ENCODE measurements around the gene KCNJ11. TPM values are rescaled to one million over a fixed set of nuclear protein-coding genes. Genes with fewer than 3 reads are reported as not detected.

KCNJ11 gene
- polyA plus RNA-seq (0.03 TPM in 1 of 3 replicates, not detected in the others), polyA minus RNA-seq (not detected in 3 replicates)
- polyA plus RNA-seq (2011; ENCODE audit: low read depth), result not detected
- polyA plus RNA-seq (2011; cell fraction: cytosol; rRNA removed), result not detected in 2 replicates
- polyA plus RNA-seq (2011; cell fraction: nucleus; rRNA removed), result not detected in 2 replicates
- polyA plus RNA-seq (2012; ENCODE audit: low replicate concordance), result 0.10 and 0.11 TPM in 2 replicates
- polyA minus RNA-seq (2011; cell fraction: cytosol; rRNA and poly(A)+ RNA removed), result not detected
- not detected in 2 replicates for polyA minus RNA-seq (2011; cell fraction: nucleus; rRNA and poly(A)+ RNA removed)

GRCh38 chr11:17388609-17389210 is at the start of gene KCNJ11:
Gene KCNJ11, minus strand, starts transcription at chr11:17388659. Its CDS starts 568 bp downstream, at chr11:17388091.
- FAIRE-seq (no peak), DNase-seq (ENCODE audit: low read depth, low spot score) (no peak)
- no peak for TF ChIP-seq EZH2 (IDR thresholded peaks at IDR 0.05; ENCODE audit: low read length)
- TF ChIP-seq CTCF (optimal IDR thresholded peaks at IDR 0.05 in 1 of 3, IDR thresholded peaks at IDR 0.05 in 1 of 3, conservative IDR thresholded peaks at IDR 0.05 in 1 of 3; ENCODE audit: extremely low read depth in 1 of 3, insufficient read depth in 2 of 3, low read length in 3 of 3), result no peak
- Histone ChIP-seq H3K79me2 (ENCODE audit: control insufficient read depth, insufficient read depth, low read length) (no peaks in the 10 kb centered on the region), H3K27ac (ENCODE audit: control insufficient read depth, insufficient read depth, low read length) (no peak within 1 kb of the TSS), H3K36me3 (ENCODE audit: control insufficient read depth in 2 of 2, extremely low read depth in 1 of 2, insufficient read depth in 2 of 2, low read length in 2 of 2) (no peaks in the 10 kb centered on the region), H3K4me1 (ENCODE audit: control insufficient read depth, extremely low read depth, insufficient read depth, low read length) (no peaks in the 10 kb centered on the region), H3K4me2 (ENCODE audit: control insufficient read depth, extremely low read depth, insufficient read depth, low read depth, low read length) (peak within 1 kb of the TSS; percentile 58), H2AFZ (ENCODE audit: control insufficient read depth, low read length) (peak within 1 kb of the TSS; percentile 52), H3K27me3 (ENCODE audit: control insufficient read depth, extremely low read depth, insufficient read depth, low read length) (peaks cover 13% of the 10 kb centered on the region), H4K20me1 (ENCODE audit: control insufficient read depth, extremely low read depth, insufficient read depth, low read length) (no peaks in the 10 kb centered on the region), H3K4me3 (ENCODE audit: control insufficient read depth in 2 of 3, extremely low read depth in 1 of 3, insufficient read depth in 2 of 3, low read depth in 1 of 3, low read length in 3 of 3) (peak within 1 kb of the TSS; percentile 34 to 55 (median 43)), H3K9ac (ENCODE audit: control insufficient read depth, extremely low read depth, insufficient read depth, low read length) (no peak within 1 kb of the TSS), H3K9me3 (ENCODE audit: control insufficient read depth, low read depth, low read length) (no peaks in the 10 kb centered on the region), H3K9me1 (ENCODE audit: control insufficient read depth, extremely low read depth, insufficient read depth, low read length) (no peaks in the 10 kb centered on the region)
- dilution Hi-C loops (cut with MboI; ENCODE audit: extremely low pct_ligation_motif_present, low sequenced_read_pairs), result no loop called here

- TF ChIP-seq CTCF (optimal IDR thresholded peaks at IDR 0.05 in 1 of 3, IDR thresholded peaks at IDR 0.05 in 1 of 3, conservative IDR thresholded peaks at IDR 0.05 in 1 of 3; ENCODE audit: extremely low read depth in 1 of 3, insufficient read depth in 2 of 3, low read length in 3 of 3), result no peak
- TF ChIP-seq EZH2 (IDR thresholded peaks at IDR 0.05; ENCODE audit: low read length), result no peak
- peaks cover 6% of the 10 kb centered on the region for H3K27me3 ChIP-seq (ENCODE audit: control insufficient read depth, extremely low read depth, insufficient read depth, low read length)
- H2AFZ ChIP-seq (ENCODE audit: control insufficient read depth, low read length), result no peak overlapping the region
- dilution Hi-C loops (cut with MboI; ENCODE audit: extremely low pct_ligation_motif_present, low sequenced_read_pairs), result no loop called here
- no peaks in the 10 kb centered on the region for H3K9me1 ChIP-seq (ENCODE audit: control insufficient read depth, extremely low read depth, insufficient read depth, low read length)
- no peak overlapping the region for H3K27ac ChIP-seq (ENCODE audit: control insufficient read depth, insufficient read depth, low read length)
- H3K4me2 ChIP-seq (ENCODE audit: control insufficient read depth, extremely low read depth, insufficient read depth, low read depth, low read length), result no peak overlapping the region
- no peak overlapping the region for H3K4me3 ChIP-seq (ENCODE audit: control insufficient read depth in 2 of 3, extremely low read depth in 1 of 3, insufficient read depth in 2 of 3, low read depth in 1 of 3, low read length in 3 of 3)
- H3K4me1 ChIP-seq (ENCODE audit: control insufficient read depth, extremely low read depth, insufficient read depth, low read length), result no peaks in the 10 kb centered on the region
- no peaks in the 10 kb centered on the region for H3K79me2 ChIP-seq (ENCODE audit: control insufficient read depth, insufficient read depth, low read length)
- DNase-seq (ENCODE audit: low read depth, low spot score), result no peak
- no peaks in the 10 kb centered on the region for H3K9me3 ChIP-seq (ENCODE audit: control insufficient read depth, low read depth, low read length)
- H3K36me3 ChIP-seq (ENCODE audit: control insufficient read depth in 2 of 2, extremely low read depth in 1 of 2, insufficient read depth in 2 of 2, low read length in 2 of 2), result no peaks in the 10 kb centered on the region
- FAIRE-seq, result no peak
- no peak overlapping the region for H3K9ac ChIP-seq (ENCODE audit: control insufficient read depth, extremely low read depth, insufficient read depth, low read length)
- H4K20me1 ChIP-seq (ENCODE audit: control insufficient read depth, extremely low read depth, insufficient read depth, low read length), result no peaks in the 10 kb centered on the region
These were observed 48.9 kb upstream of the KCNJ11 start for GRCh38 chr11:17437366-17437765.
